Duodenal mucosa (tissue), 2 donors: ENCODE results near the gene FNDC8.
"Not testable (repeated sequence)": the region's sequence is repeated elsewhere in the genome, so short reads cannot be mapped to it uniquely, and the experiment has no call there.

Experiments
- H3K27ac ChIP-seq: one replicate; pipeline ENCODE4 v1.7.0; 2013; ENCODE audit warnings: low read depth, low read length
- H3K27me3 ChIP-seq, 2 donors: one replicate each; pipeline ENCODE4 v1.7.0; 2013; ENCODE audit warnings: low read length in 2 of 2, control low read depth in 1 of 2; ENCODE audit not compliant: insufficient read depth in 2 of 2, control insufficient read depth in 1 of 2
- H3K36me3 ChIP-seq, 2 donors: one replicate each; pipeline ENCODE4 v1.7.0; 2013; ENCODE audit warnings: low read length in 2 of 2, control low read depth in 1 of 2; ENCODE audit not compliant: insufficient read depth in 2 of 2, control insufficient read depth in 1 of 2
- H3K4me1 ChIP-seq, 2 donors: one replicate each; pipeline ENCODE4 v1.7.0; 2013; ENCODE audit warnings: low read length in 2 of 2, control low read depth in 1 of 2; ENCODE audit not compliant: insufficient read depth in 2 of 2, control insufficient read depth in 1 of 2
- H3K4me3 ChIP-seq, 2 donors: one replicate each; pipeline ENCODE4 v1.7.0; 2013; ENCODE audit warnings: low read length in 2 of 2, low read depth in 1 of 2
- H3K9ac ChIP-seq, 2 donors: one replicate each; pipeline ENCODE4 v1.7.0; 2013; ENCODE audit warnings: low read length in 2 of 2, low read depth in 1 of 2
- H3K9me3 ChIP-seq, 2 donors: one replicate each; pipeline ENCODE4 v1.7.0; 2013; ENCODE audit warnings: low read length in 2 of 2, control low read depth in 1 of 2; ENCODE audit not compliant: control insufficient read depth in 1 of 2

FNDC8 gene

GRCh38 chr17:35167666-35168065, 46.3 kb downstream of the FNDC8 start:
- Histone ChIP-seq H3K27me3 (peaks cover 0 to 2% of the 10 kb centered on the region in 2 donors), H3K27ac (no peak overlapping the region), H3K9ac (no peak overlapping the region), H3K4me3 (no peak overlapping the region), H3K9me3 (no peaks in the 10 kb centered on the region), H3K4me1 (peaks cover 0 to 3% of the 10 kb centered on the region in 2 donors), H3K36me3 (no peaks in the 10 kb centered on the region)

- H3K27me3 ChIP-seq, result peaks cover 0 to 2% of the 10 kb centered on the region in 2 donors
- no peak overlapping the region for H3K27ac ChIP-seq
- peaks cover 0 to 3% of the 10 kb centered on the region in 2 donors for H3K4me1 ChIP-seq
- H3K36me3 ChIP-seq, result no peaks in the 10 kb centered on the region
- H3K9ac ChIP-seq, result no peak overlapping the region
- H3K4me3 ChIP-seq, result no peak overlapping the region
- H3K9me3 ChIP-seq, result no peaks in the 10 kb centered on the region
Observed at GRCh38 chr17:35169835-35170363, 48.5 kb downstream of the FNDC8 start.

- H3K4me3 ChIP-seq, result no peak overlapping the region
- no peak overlapping the region for H3K27ac ChIP-seq
- H3K27me3 ChIP-seq, result peaks cover 0 to 2% of the 10 kb centered on the region in 2 donors
- H3K9me3 ChIP-seq, result no peaks in the 10 kb centered on the region
- H3K36me3 ChIP-seq, result no peaks in the 10 kb centered on the region
- H3K9ac ChIP-seq, result no peak overlapping the region
- peaks cover 0 to 3% of the 10 kb centered on the region in 2 donors for H3K4me1 ChIP-seq
Observed at GRCh38 chr17:35170968-35171771, 49.8 kb downstream of the FNDC8 start.

- H3K36me3 ChIP-seq, result no peaks in the 10 kb centered on the region
- no peak overlapping the region for H3K27ac ChIP-seq
- no peak overlapping the region for H3K4me3 ChIP-seq
- no peaks in the 10 kb centered on the region for H3K27me3 ChIP-seq
- H3K9ac ChIP-seq, result no peak overlapping the region
- no peaks in the 10 kb centered on the region for H3K9me3 ChIP-seq
- H3K4me1 ChIP-seq, result peaks cover 0 to 3% of the 10 kb centered on the region in 2 donors
Observed at GRCh38 chr17:35171834-35172233, 50.4 kb downstream of the FNDC8 start.

GRCh38 chr17:35172321-35172720, 50.9 kb downstream of the FNDC8 start:
- H3K36me3 ChIP-seq, H3K27me3 ChIP-seq: not testable (repeated sequence)

GRCh38 chr17:35174835-35175334, 53.5 kb downstream of the FNDC8 start:
- Histone ChIP-seq H3K27me3 (no peaks in the 10 kb centered on the region), H3K9ac (no peak overlapping the region), H3K27ac (no peak overlapping the region), H3K4me3 (no peak overlapping the region), H3K4me1 (peaks cover 0 to 3% of the 10 kb centered on the region in 2 donors), H3K36me3 (no peaks in the 10 kb centered on the region), H3K9me3 (no peaks in the 10 kb centered on the region)

More at GRCh38 chr17:35172321-35172720, 50.9 kb downstream of the FNDC8 start:
- not testable (repeated sequence) for H3K27ac ChIP-seq, H3K4me1 ChIP-seq, H3K9ac ChIP-seq, H3K9me3 ChIP-seq, H3K4me3 ChIP-seq

GRCh38 chr17:35175638-35176415, 54.4 kb downstream of the FNDC8 start:
- H3K9me3 ChIP-seq, result no peaks in the 10 kb centered on the region
- no peaks in the 10 kb centered on the region for H3K36me3 ChIP-seq
- H3K4me3 ChIP-seq, result no peak overlapping the region
- no peak overlapping the region for H3K27ac ChIP-seq
- H3K4me1 ChIP-seq, result peaks cover 0 to 3% of the 10 kb centered on the region in 2 donors
- H3K27me3 ChIP-seq, result no peaks in the 10 kb centered on the region
- H3K9ac ChIP-seq, result no peak overlapping the region

GRCh38 chr17:35176897-35177296, 55.5 kb downstream of the FNDC8 start:
- Histone ChIP-seq H3K36me3 (no peaks in the 10 kb centered on the region), H3K9ac (no peak overlapping the region), H3K27me3 (no peaks in the 10 kb centered on the region), H3K9me3 (no peaks in the 10 kb centered on the region), H3K27ac (no peak overlapping the region), H3K4me3 (no peak overlapping the region), H3K4me1 (no peaks in the 10 kb centered on the region)

- H3K9ac ChIP-seq, H3K4me3 ChIP-seq, H3K36me3 ChIP-seq, H3K27ac ChIP-seq, H3K4me1 ChIP-seq, H3K9me3 ChIP-seq, H3K27me3 ChIP-seq: not testable (repeated sequence)
Observed at GRCh38 chr17:35179379-35179778, 58.0 kb downstream of the FNDC8 start.
